ENCODE data around the gene ARIH2. TPM values are rescaled to one million over a fixed set of nuclear protein-coding genes. Genes with fewer than 3 reads are reported as not detected.

The ARIH2 gene
- total and polyA plus RNA-seq, 2 of the 4 experiments (the other 2 are of a cell fraction) = 62.3 to 93.7 TPM

GRCh38 chr3:48881652-48882114 lies 37.0 kb upstream of the ARIH2 start:
- 100% methylated on average over 1 of the region's 5 CpGs; no CpG with 5 or more reads in 1 of the 2 experiments for WGBS, 2 experiments (ENCODE audit: extremely low coverage in 2 of 2, insufficient read length in 1 of 2)
- H2AK5ac ChIP-seq (ENCODE audit: low read depth, low read length) = no peak overlapping the region
- no peak for ATAC-seq (ENCODE audit: low read depth)
- no peak overlapping the region for H2BK5ac ChIP-seq (ENCODE audit: low read depth, low read length, poor library complexity, severe bottlenecking)
- ChIA-PET POLR2A (ENCODE audit: unreplicated experiment) (no interaction called here), CTCF (no interaction called here)
- no peak overlapping the region for H3K27ac ChIP-seq (ENCODE audit: insufficient read depth, low read length)
- peaks cover 6% of the 10 kb centered on the region for H3K36me3 ChIP-seq (ENCODE audit: control insufficient read depth, insufficient read depth, low read length)
- TF ChIP-seq ELK1 (IDR thresholded peaks at IDR 0.05; ENCODE audit: borderline replicate concordance, low read depth, low read length) (no peak), MAZ (IDR thresholded peaks at IDR 0.05; ENCODE audit: borderline replicate concordance, low read depth, low read length) (no peak), FOS (IDR thresholded peaks at IDR 0.05; ENCODE audit: low read depth, low read length) (no peak), CHD1 (IDR thresholded peaks at IDR 0.05; ENCODE audit: low read depth, low read length) (no peak), USF2 (IDR thresholded peaks at IDR 0.05; ENCODE audit: low read depth, low read length) (no peak), RAD21 (IDR thresholded peaks at IDR 0.05; ENCODE audit: low read length) (no peak), MXI1 (IDR thresholded peaks at IDR 0.05; ENCODE audit: borderline replicate concordance, low read depth, low read length) (no peak), RCOR1 (IDR thresholded peaks at IDR 0.05; ENCODE audit: insufficient replicate concordance, low read length) (no peak), CTCF (conservative IDR thresholded peaks at IDR 0.05; ENCODE audit: low read depth, low read length) (no peak), BHLHE40 (IDR thresholded peaks at IDR 0.05; ENCODE audit: low read depth, low read length) (no peak), NFE2L2 (IDR thresholded peaks at IDR 0.05; ENCODE audit: low read depth, low read length) (no peak), CEBPB (IDR thresholded peaks at IDR 0.05; ENCODE audit: low read depth, low read length) (no peak), RFX5 (IDR thresholded peaks at IDR 0.05; ENCODE audit: low read depth, low read length) (no peak), SMC3 (IDR thresholded peaks at IDR 0.05; ENCODE audit: low read depth, low read length) (no peak), MAFK (IDR thresholded peaks at IDR 0.05; ENCODE audit: low read depth, low read length) (no peak), POLR2A (IDR thresholded peaks at IDR 0.05; ENCODE audit: low read depth, low read length) (no peak)
- H3K14ac ChIP-seq (replicated peaks; ENCODE audit: low read depth, low read length) = no peak overlapping the region
- no peaks in the 10 kb centered on the region for H3K9me3 ChIP-seq (ENCODE audit: control insufficient read depth, insufficient read depth, low read length)
- no peak overlapping the region for H2AFZ ChIP-seq (replicated peaks; ENCODE audit: low read length, poor library complexity)
- H2BK15ac ChIP-seq (ENCODE audit: low read depth, low read length) = no peak overlapping the region
- no peak overlapping the region for H3K56ac ChIP-seq (ENCODE audit: extremely low read depth, insufficient read depth, low read length)
- in situ Hi-C loops (cut with MboI; ENCODE audit: low sequenced_read_pairs) (no loop called here), intact Hi-C loops (cut with micrococcal nuclease) (no loop called here), dilution Hi-C loops (cut with HindIII; ENCODE audit: low sequenced_read_pairs, unreplicated experiment) (no loop called here)
- no peak overlapping the region for H3K23ac ChIP-seq (ENCODE audit: low read depth, low read length)
- H3K4me2 ChIP-seq (ENCODE audit: low read depth, low read length) = no peak overlapping the region
- H3K4me1 ChIP-seq (ENCODE audit: control insufficient read depth, insufficient read depth, low read length) = no peaks in the 10 kb centered on the region
- DNase-seq = no peak
- no peak overlapping the region for H3K4ac ChIP-seq (ENCODE audit: low read depth, low read length)
- H3K4me3 ChIP-seq (ENCODE audit: insufficient read depth, low read depth, low read length) = no peak overlapping the region
- no peak overlapping the region for H3K9ac ChIP-seq (ENCODE audit: low read depth, low read length)
- no peak overlapping the region for H2BK120ac ChIP-seq (ENCODE audit: low read depth, low read length)
- H2BK20ac ChIP-seq (ENCODE audit: low read depth, low read length) = no peak overlapping the region
- no peak overlapping the region for H4K5ac ChIP-seq (ENCODE audit: low read depth, low read length)
- no peaks in the 10 kb centered on the region for H3K27me3 ChIP-seq (ENCODE audit: control insufficient read depth, insufficient read depth, low read length)
- no TSS peak for BruUV-seq (replicated peaks)
- H4K91ac ChIP-seq (ENCODE audit: insufficient read depth, low read depth, low read length) = no peak overlapping the region
- H2AK9ac ChIP-seq (replicated peaks; ENCODE audit: low read depth, low read length, poor library complexity) = no peak overlapping the region
- no peak overlapping the region for H4K8ac ChIP-seq (ENCODE audit: low read depth in 2 of 2, low read length in 2 of 2)
- H4K20me1 ChIP-seq (ENCODE audit: insufficient read depth, low read length) = no peaks in the 10 kb centered on the region; the same call in 1 of the 2 replicates
- peaks cover 0 to 6% of the 10 kb centered on the region in 2 experiments; a peak in 1 of 4 replicates for H3K79me1 ChIP-seq (ENCODE audit: low read depth in 1 of 2, low read length in 2 of 2)
- no peak overlapping the region for H3K18ac ChIP-seq (ENCODE audit: low read depth, low read length)
- H3K9me1 ChIP-seq (ENCODE audit: insufficient read depth, low read length) = peaks cover 3% of the 10 kb centered on the region; the same call in 1 of the 2 replicates

Data from IMR-90 (cell line).